Left renal pelvis (tissue), 4 donors: ENCODE results near the gene CCR5. TPM values are rescaled to one million over a fixed set of nuclear protein-coding genes. Genes with fewer than 3 reads are reported as not detected.

Source experiments
- DNase-seq, 4 donors: peaks; one replicate each; pipeline ENCODE4 v3.0.0-alpha.2; 2013; ENCODE audit warnings: low read depth in 4 of 4, low spot score in 3 of 4
- polyA plus RNA-seq, 4 donors: library from polyadenylated mRNA; unstranded; fragments of 120-200 nt; gene quantifications; one replicate each; pipeline ENCODE4 v1.2.1, GENCODE V29; 2013; ENCODE audit not compliant: insufficient read length in 4 of 4

Gene CCR5
- polyA plus RNA-seq, 4 donors: 0.11 to 0.80 (median 0.42) TPM

- DNase-seq: no peak
Measured at GRCh38 chr3:46356909-46357308, 13.8 kb upstream of the CCR5 start.

- no peak for DNase-seq
Measured at GRCh38 chr3:46358466-46358865, 12.3 kb upstream of the CCR5 start.

GRCh38 chr3:46359733-46360493 lies 10.8 kb upstream of the CCR5 start:
- no peak for DNase-seq

- no peak for DNase-seq
Measured at GRCh38 chr3:46360907-46361306, 9.8 kb upstream of the CCR5 start.

- no peak for DNase-seq
Measured at GRCh38 chr3:46361408-46362283, 9.1 kb upstream of the CCR5 start.

GRCh38 chr3:46365041-46365440 lies 5.7 kb upstream of the CCR5 start:
- no peak for DNase-seq

- DNase-seq: no peak
Measured at GRCh38 chr3:46365737-46366524, 4.8 kb upstream of the CCR5 start.

- DNase-seq: no peak
Measured at GRCh38 chr3:46367811-46368210, 2.9 kb upstream of the CCR5 start.

GRCh38 chr3:46368569-46368968 lies 2.2 kb upstream of the CCR5 start:
- no peak for DNase-seq

GRCh38 chr3:46369151-46369550 lies 1.6 kb upstream of the CCR5 start:
- no peak for DNase-seq

GRCh38 chr3:46369675-46370132 lies 1.0 kb upstream of the CCR5 start:
- no peak for DNase-seq

- no peak for DNase-seq
Measured at GRCh38 chr3:46371519-46372340, 984 bp downstream of the CCR5 start.

GRCh38 chr3:46372492-46373359 lies 2.0 kb downstream of the CCR5 start:
- no peak for DNase-seq

GRCh38 chr3:46374755-46375154 lies 4.0 kb downstream of the CCR5 start:
- no peak for DNase-seq

- no peak for DNase-seq
Measured at GRCh38 chr3:46375218-46375617, 4.5 kb downstream of the CCR5 start.

GRCh38 chr3:46375814-46376213 lies 5.1 kb downstream of the CCR5 start:
- no peak for DNase-seq

- DNase-seq: peak in 3 of 4 donors; percentile 10 to 45 (median 17)
Measured at GRCh38 chr3:46378426-46378942, 7.7 kb downstream of the CCR5 start.

GRCh38 chr3:46380471-46381221 lies 9.9 kb downstream of the CCR5 start:
- no peak for DNase-seq
